ENCODE results near the gene FMNL2. TPM values are rescaled to one million over a fixed set of nuclear protein-coding genes. Genes with fewer than 3 reads are reported as not detected.

Gene FMNL2
- total RNA-seq, 2 experiments from 2014 or later: 0.46 to 0.64 TPM

DNA sequence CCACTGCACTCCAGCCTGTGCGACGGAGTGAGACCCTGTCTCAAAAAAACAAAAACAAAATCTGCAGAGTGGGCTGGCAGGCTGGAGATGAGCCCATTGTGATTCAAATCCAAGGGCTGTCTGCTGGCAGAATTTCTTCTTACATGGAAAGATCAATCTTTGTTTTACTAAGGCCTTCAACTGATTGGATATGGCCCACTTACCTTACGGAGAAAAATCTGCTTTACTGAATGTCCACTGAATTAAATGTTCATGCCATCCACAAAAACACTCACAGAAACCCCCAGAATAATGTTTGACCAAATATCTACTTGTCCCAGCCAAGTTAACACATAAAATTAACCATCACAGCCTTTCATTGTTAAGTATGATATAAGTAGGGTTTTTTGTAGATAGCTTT, 8.3 kb upstream of the FMNL2 start:
- DNase-seq: no peak
- H3K4me3 Mint-ChIP-seq: no peak overlapping the region
- no peaks in the 10 kb centered on the region for H3K9me3 Mint-ChIP-seq
- no peak overlapping the region for H3K27ac Mint-ChIP-seq
- H3K4me1 Mint-ChIP-seq: no peaks in the 10 kb centered on the region
- no peaks in the 10 kb centered on the region for H3K36me3 Mint-ChIP-seq (ENCODE audit: low read depth)
- CTCF ChIA-PET: no interaction called here
- POLR2A ChIA-PET: no interaction called here
- H3K27me3 Mint-ChIP-seq: peaks cover 8% of the 10 kb centered on the region

DNA sequence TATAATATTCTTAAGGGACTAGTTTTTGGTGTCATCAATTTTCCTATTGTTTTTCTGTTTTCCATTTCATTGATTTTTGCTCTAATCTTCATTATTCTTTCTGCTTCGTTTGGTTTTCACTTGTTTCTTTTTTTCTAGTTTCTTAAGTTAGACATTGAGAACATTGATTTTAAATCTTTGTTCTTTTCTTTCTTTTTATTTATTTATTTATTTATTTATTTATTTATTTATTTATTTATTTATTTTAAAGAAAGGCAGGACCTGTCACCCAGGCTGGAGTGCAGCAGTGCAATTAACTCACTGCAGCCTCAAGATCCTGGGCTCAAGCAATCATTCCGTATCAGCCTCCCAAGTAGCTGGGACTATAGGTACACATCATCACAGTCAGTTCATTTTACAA, 7.0 kb upstream of the FMNL2 start:
- Mint-ChIP-seq H3K27me3 (peaks cover 11% of the 10 kb centered on the region), H3K36me3 (ENCODE audit: low read depth) (no peaks in the 10 kb centered on the region), H3K9me3 (no peaks in the 10 kb centered on the region), H3K4me1 (no peaks in the 10 kb centered on the region), H3K27ac (no peak overlapping the region), H3K4me3 (no peak overlapping the region)
- ChIA-PET POLR2A (no interaction called here), CTCF (no interaction called here)
- DNase-seq: no peak

DNA sequence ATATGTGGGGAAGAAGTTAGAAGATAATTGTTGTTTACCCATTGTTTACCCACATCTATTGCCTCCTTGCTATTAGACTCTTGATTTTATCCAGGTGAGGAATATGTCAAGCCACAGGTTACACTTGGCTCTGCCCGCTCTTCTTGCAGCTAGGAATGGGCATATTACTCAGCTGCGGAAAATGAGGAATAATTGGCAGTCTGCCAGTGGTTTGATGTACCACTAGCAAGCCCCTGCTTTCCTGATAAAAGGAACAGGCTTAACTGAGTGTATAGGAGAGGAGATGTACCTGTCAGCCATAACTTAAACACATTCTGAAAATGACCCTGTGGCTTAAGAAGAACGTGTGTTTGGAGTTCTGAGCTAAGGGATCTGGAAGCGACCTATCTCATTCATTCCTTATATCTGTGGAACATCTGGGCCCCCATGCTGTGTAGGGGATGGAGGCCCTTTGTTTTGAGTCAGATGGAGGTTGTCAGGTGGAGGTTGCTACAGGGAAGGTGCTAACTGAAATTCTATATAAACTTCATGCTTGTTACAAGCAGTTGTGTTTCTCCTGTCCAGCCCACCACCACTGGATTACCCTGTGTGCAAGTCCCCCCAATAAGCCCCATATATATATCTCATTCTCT, 4.6 kb upstream of the FMNL2 start:
- peaks cover 28% of the 10 kb centered on the region for H3K27me3 Mint-ChIP-seq
- H3K9me3 Mint-ChIP-seq: no peaks in the 10 kb centered on the region
- H3K4me3 Mint-ChIP-seq: no peak overlapping the region
- no peak overlapping the region for H3K27ac Mint-ChIP-seq
- ChIA-PET POLR2A (no interaction called here), CTCF (no interaction called here)
- no peaks in the 10 kb centered on the region for H3K36me3 Mint-ChIP-seq (ENCODE audit: low read depth)
- peaks cover 5% of the 10 kb centered on the region for H3K4me1 Mint-ChIP-seq
- DNase-seq: no peak

DNA sequence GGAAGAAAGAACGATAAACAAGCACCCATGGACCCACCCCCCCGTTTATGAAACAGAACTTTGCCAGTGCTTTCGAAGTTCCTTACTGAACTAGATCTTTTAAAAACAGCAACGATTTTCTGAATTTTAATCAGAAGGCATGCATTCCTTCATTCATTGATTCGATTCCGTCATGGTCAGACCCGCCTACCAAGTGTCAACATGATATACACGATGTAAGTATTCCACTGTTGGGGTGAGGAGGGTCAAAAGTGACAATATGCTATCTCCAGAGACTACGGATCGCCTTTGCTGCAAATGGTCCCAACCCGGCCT, 316 bp upstream of the FMNL2 start:
- Mint-ChIP-seq H3K4me3 (peak overlapping the region; percentile 75), H3K9me3 (no peaks in the 10 kb centered on the region), H3K27ac (no peak overlapping the region), H3K36me3 (ENCODE audit: low read depth) (no peaks in the 10 kb centered on the region), H3K27me3 (peaks cover 53% of the 10 kb centered on the region), H3K4me1 (peaks cover 10% of the 10 kb centered on the region)
- CTCF ChIA-PET: no interaction called here
- POLR2A ChIA-PET: no interaction called here
- no peak for DNase-seq

DNA sequence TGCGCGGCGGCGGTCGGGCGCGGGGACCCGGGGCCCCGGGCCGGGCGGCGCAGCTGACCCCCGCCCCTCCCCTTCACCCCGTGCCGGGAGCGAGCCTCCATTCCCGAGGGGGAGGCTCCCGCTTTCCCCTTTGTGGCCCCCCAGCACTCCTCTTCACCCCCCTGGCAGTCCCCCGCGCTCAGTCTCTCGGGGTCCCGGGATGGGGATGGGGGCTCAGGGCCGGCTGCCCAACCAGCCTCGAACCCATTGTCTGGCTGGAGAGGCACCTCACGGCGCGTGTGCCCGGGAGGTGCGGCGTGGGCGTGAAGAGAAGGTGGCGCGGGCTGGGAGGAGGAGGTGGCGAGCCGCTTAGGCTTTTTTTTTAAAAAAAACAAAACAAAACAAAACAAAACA, 748 bp downstream of the FMNL2 start:
- Mint-ChIP-seq H3K9me3 (no peaks in the 10 kb centered on the region), H3K36me3 (ENCODE audit: low read depth) (no peaks in the 10 kb centered on the region), H3K4me3 (peak overlapping the region; percentile 64), H3K4me1 (peaks cover 10% of the 10 kb centered on the region), H3K27me3 (peaks cover 56% of the 10 kb centered on the region), H3K27ac (no peak overlapping the region)
- DNase-seq: no peak
- ChIA-PET CTCF (interaction anchor here (1.2 kb wide), 1 partner anchor 159 kb away, joined by 4 read pairs; no protein-coding TSS in a partner anchor), POLR2A (no interaction called here)

DNA sequence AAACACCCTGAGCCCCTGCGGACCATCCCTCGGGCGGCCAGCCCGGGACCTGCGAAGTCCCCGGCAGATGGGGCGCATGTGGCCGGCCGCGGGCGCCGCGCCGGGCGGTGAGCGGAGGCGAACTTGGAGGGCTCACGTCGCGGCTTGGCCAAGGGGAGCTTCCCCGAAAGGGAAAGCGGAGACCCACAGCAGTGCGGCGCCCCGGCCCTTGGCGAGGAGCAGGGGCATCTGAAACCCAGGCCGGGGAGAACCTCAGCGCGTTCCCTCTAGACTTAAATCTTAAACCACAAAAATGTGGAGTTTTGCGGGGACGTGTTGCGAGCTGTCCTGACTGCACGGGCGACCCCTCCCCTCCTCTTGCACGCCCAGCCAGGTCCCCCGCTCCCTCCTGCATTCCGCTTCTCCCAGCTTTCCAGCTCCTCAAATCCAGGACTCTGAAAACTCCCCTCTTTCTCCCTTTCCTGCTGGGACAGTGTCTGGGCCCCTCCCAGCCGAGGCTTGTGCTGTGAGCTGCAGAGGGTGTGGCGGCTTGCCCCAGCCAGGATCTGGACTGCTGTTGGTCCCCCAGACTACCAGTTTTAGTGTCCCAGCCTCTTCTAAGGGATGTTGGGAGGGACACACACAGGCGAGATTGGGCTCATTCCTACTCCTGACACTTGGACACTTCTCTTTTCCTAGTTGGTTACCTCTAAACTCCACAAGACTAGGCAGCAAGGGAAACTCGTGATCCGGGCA, 1.3 kb downstream of the FMNL2 start:
- Mint-ChIP-seq H3K4me1 (peaks cover 10% of the 10 kb centered on the region), H3K36me3 (ENCODE audit: low read depth) (no peaks in the 10 kb centered on the region), H3K27ac (no peak overlapping the region), H3K4me3 (peak overlapping the region; percentile 64), H3K27me3 (peaks cover 55% of the 10 kb centered on the region), H3K9me3 (no peaks in the 10 kb centered on the region)
- no peak for DNase-seq
- POLR2A ChIA-PET: no interaction called here
- CTCF ChIA-PET: interaction anchor here (0.5 to 1.2 kb wide), 3 partner anchors 14 to 1185 kb away, joined by 3 to 4 read pairs (median 4); no protein-coding TSS in a partner anchor

DNA sequence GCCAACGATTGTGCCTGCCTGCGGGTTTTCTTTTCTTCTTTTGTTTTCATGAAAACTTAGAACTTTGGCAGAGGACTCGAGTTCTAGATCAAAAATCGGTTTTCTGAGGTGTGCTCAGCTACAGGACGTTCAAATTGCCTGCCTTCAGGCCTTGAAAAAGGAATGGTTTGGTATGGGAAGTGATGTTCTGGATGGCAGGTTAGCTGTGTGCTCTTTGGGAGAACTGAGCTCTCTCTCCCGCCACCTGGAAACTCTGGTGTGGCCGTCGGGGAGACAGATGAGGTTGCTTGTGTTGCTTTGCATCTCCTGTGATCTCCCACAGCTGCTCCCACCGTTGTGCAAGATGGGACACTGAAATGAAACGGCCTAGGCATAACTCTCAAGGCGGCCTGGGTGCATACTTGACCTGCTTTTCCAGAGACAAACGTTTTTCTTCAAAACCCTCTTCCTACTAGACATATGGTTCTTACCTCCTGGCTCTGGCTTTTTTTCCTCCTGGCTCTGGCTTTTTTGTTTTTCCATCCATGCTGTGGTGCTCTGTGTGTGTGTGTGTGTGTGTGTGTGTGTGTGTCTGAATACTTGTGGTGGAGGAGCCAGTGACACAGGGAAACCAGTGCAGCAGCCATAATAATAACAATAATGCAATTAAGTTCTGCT, 2.0 kb downstream of the FMNL2 start:
- H3K36me3 Mint-ChIP-seq (ENCODE audit: low read depth): no peaks in the 10 kb centered on the region
- CTCF ChIA-PET: interaction anchor here (0.5 to 1.2 kb wide), 5 partner anchors 13 to 1184 kb away, joined by 3 to 8 read pairs (median 4); no protein-coding TSS in a partner anchor
- H3K27ac Mint-ChIP-seq: no peak overlapping the region
- no peak for DNase-seq
- no peaks in the 10 kb centered on the region for H3K9me3 Mint-ChIP-seq
- H3K4me1 Mint-ChIP-seq: peaks cover 10% of the 10 kb centered on the region
- H3K27me3 Mint-ChIP-seq: peaks cover 54% of the 10 kb centered on the region
- peak overlapping the region; percentile 64 for H3K4me3 Mint-ChIP-seq
- POLR2A ChIA-PET: no interaction called here

DNA sequence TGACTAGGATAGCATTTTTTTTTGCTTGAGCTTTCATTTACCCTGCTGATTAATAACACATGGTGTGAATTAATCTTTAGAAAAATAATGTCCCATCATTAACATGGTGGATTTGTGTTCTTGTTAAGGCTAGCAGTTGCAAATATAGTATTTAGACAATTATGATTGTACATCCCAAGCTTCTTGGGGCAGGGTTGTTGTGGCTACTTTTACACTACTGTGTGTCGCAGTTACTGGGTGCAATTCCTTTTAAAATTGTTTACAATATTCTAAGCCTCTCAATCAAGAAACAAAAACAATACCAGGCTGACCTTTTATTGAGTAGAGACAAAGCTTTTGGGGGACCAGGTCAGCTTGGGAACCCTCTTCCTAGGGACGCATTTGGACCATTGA, 2.5 kb downstream of the FMNL2 start:
- CTCF ChIA-PET: interaction anchor here (0.6 to 1.2 kb wide), 3 partner anchors 12 to 347 kb away, joined by 3 to 8 read pairs (median 3); no protein-coding TSS in a partner anchor

DNA sequence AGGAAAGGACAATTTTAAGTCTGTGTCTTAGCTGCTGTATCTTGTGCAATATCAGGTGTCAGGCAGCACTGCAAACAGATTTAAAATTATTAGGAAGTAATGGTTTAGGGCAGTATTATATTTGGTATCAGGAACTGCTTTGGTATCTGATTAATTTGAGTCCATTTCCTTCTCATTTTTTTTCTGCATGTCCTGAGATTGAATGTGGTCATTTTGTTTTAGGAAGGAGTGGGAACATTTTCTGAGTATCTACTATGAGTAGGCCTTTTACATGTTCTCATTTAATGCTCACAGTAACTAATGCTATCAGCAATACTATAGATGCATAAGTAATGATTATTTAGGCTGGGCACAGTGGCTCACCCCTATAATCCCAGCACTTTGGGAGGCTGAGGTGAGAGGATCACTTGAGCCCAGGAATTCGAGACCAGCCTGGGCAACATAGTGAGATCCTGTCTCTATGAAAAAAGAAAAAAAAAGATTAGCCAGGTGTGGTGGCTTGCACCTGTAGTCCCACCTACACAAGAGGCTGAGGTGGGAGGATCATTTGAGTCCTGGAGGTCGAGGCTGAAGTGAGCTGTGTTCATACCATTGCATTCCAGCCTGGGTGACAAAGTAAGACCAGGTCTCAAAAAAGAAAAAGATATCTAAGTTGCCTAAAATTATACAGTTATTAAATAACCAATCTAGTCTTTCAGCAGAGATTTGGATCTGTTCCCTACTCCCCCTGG, 4.7 kb downstream of the FMNL2 start:
- ChIA-PET POLR2A (no interaction called here), CTCF (no interaction called here)
- DNase-seq: no peak

More for the DNA sequence above, 2.5 kb downstream of the FMNL2 start:
- peaks cover 10% of the 10 kb centered on the region for H3K4me1 Mint-ChIP-seq
- H3K4me3 Mint-ChIP-seq: peak overlapping the region; percentile 64
- no peaks in the 10 kb centered on the region for H3K36me3 Mint-ChIP-seq (ENCODE audit: low read depth)
- H3K9me3 Mint-ChIP-seq: no peaks in the 10 kb centered on the region
- no peak overlapping the region for H3K27ac Mint-ChIP-seq
- POLR2A ChIA-PET: no interaction called here
- DNase-seq: no peak
- peaks cover 52% of the 10 kb centered on the region for H3K27me3 Mint-ChIP-seq

DNA sequence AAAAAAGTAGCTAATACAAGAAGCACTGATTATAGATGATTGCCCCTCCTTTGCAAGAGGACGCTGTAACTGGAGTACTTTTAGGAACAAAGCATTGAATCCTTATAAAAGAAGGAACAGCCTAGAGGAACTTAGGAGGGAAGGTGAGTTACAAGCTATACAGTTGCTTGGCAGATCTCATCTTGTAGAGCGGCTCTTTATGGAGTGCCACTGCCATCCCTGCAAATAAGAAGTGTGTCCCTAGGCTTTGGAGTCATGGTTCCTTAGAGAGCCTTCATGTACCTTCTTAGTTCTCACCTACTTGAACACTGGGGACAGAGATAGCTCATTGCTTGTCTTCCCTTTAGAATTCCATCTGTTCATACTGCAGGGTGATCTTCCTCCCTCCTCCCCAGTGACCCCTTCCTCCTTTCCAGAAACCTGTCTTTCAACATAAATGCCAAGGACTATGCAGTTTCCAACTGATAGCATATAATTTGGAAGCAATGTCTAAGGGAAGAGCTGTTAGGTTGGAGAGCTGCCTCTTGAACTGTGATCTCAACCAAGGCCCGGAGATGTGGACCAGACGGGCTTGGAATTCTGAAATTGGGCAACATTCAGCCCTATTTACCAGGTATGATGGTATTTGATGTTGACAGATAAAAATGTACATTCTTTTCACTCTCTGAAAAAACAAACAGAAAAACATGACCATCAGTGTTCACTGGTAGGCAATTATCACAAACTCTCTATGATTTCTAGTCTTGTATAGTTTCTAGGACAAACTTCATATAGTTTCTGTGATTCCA, 7.5 kb downstream of the FMNL2 start:
- H3K27me3 Mint-ChIP-seq: peaks cover 17% of the 10 kb centered on the region
- no peaks in the 10 kb centered on the region for H3K36me3 Mint-ChIP-seq (ENCODE audit: low read depth)
- POLR2A ChIA-PET: no interaction called here
- no peak for DNase-seq
- H3K9me3 Mint-ChIP-seq: no peaks in the 10 kb centered on the region
- CTCF ChIA-PET: interaction anchor here (0.8 kb wide), 1 partner anchor 10 kb away, joined by 3 read pairs; no protein-coding TSS in a partner anchor
- H3K4me3 Mint-ChIP-seq: no peak overlapping the region
- H3K4me1 Mint-ChIP-seq: no peaks in the 10 kb centered on the region
- H3K27ac Mint-ChIP-seq: no peak overlapping the region

More for the DNA sequence above, 4.7 kb downstream of the FMNL2 start:
- no peaks in the 10 kb centered on the region for H3K9me3 Mint-ChIP-seq
- no peaks in the 10 kb centered on the region for H3K36me3 Mint-ChIP-seq (ENCODE audit: low read depth)
- H3K27me3 Mint-ChIP-seq: peaks cover 33% of the 10 kb centered on the region
- no peak overlapping the region for H3K4me3 Mint-ChIP-seq
- H3K4me1 Mint-ChIP-seq: peaks cover 7% of the 10 kb centered on the region
- H3K27ac Mint-ChIP-seq: no peak overlapping the region

DNA sequence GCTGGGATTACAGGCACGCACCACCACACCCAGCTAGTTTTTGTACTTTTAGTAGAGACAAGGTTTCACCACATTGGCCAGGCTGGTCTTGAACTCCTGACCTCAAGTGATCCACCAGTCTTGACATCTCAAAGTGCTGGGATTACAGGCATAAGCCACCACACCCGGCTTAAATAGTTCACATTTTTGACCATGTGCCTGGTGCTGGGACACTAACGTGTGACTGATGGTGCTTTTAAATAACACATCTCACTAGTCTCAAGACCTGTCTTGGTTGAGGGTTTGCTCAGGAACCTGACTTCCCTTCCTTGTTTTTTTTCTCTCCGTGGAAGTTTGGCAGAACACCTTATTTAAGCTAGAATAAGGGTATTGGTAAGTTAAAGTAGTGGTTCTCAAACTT, 8.5 kb downstream of the FMNL2 start:
- Mint-ChIP-seq H3K4me3 (no peak overlapping the region), H3K9me3 (no peaks in the 10 kb centered on the region), H3K27me3 (peaks cover 7% of the 10 kb centered on the region), H3K36me3 (ENCODE audit: low read depth) (no peaks in the 10 kb centered on the region), H3K27ac (no peak overlapping the region), H3K4me1 (no peaks in the 10 kb centered on the region)
- DNase-seq: no peak
- ChIA-PET POLR2A (no interaction called here), CTCF (no interaction called here)

DNA sequence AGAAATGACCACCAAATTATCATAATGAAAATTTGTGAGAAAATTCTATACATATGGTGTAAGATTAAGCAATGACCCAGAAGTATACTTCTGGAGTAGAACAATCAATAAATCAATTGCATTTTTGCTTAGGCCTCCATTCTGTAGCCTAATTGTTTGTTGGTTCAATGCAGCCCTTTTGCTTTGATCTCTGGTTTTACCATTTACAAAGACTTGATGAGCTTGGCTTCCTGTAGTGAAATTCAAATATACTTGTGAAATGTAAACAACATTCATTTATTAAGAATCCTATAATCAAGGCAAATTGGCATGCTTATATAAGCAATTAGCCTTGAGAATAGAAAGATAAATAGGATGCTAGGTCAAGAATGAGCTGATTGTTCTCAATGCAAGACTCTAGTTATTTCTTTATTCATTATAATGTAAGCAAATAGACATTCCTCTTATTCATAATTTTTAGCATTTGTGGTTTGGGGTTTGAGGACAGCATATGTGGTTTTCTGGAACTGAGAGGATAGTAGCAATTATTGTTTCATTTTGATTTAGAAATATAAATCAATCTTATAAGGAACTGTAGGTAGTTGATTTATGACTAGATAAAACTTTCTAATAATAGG, 9.7 kb downstream of the FMNL2 start:
- Mint-ChIP-seq H3K36me3 (ENCODE audit: low read depth) (no peaks in the 10 kb centered on the region), H3K4me1 (no peaks in the 10 kb centered on the region), H3K27me3 (peaks cover 5% of the 10 kb centered on the region), H3K4me3 (no peak overlapping the region), H3K9me3 (no peaks in the 10 kb centered on the region), H3K27ac (no peak overlapping the region)
- CTCF ChIA-PET: no interaction called here
- POLR2A ChIA-PET: no interaction called here
- DNase-seq: no peak

Data from activated CD4-positive, alpha-beta T cell treated with anti-CD3 and anti-CD28 coated beads, Interleukin-2, amount 10 ng/mL, durations not matched to agents 7 days and 5 days (primary cell).